HepG2 (cell line): ENCODE results near the gene DYNC2LI1. TPM values are rescaled to one million over a fixed set of nuclear protein-coding genes. Genes with fewer than 3 reads are reported as not detected.

Experiments
- ATAC-seq: fragments of 200-7000 bp; cut with Tn5 transposase; 3 replicates; pipeline ENCODE4 v1.9.1; 2020; ENCODE audit warnings: mild to moderate bottlenecking, moderate library complexity
- BruUV-seq: library from RNA; stranded (reverse); fragments of 400-500 nt; replicated peaks from 2 replicates; lab custom pipeline; 2021; lab: Mats Ljungman, UMichigan
- CTCF ChIA-PET: fragments of 300-600 bp; formaldehyde crosslinking; extraction: SDS; loops from one replicate; lab custom pipeline; 2021; ENCODE audit warnings: low total read pairs, inconsistent platforms, low intra/inter-chr PET ratio; lab: Yijun Ruan, JAX
- POLR2A ChIA-PET: fragments of 350-600 bp; sonication (Branson Sonifier 250); formaldehyde crosslinking; loops from one replicate; lab custom pipeline; 2020; ENCODE audit warnings: antibody characterized with exemption, inconsistent platforms; lab: Yijun Ruan, JAX
- DNase-seq: peaks from one replicate; pipeline ENCODE4 v3.0.0-alpha.2; 2015; ENCODE audit warnings: low spot score
- FAIRE-seq: peaks from 3 replicates; lab custom pipeline; 2011; peaks lifted over from hg19 to GRCh38; lab: Jason Lieb, UNC
- H2AFZ ChIP-seq: one replicate; pipeline ENCODE4 v1.6.1; 2011; ENCODE audit warnings: low read length, inconsistent platforms
- H3K27ac ChIP-seq: fragments of 300-600 bp; 3 replicates; pipeline ENCODE4 v1.8.0; 2011; ENCODE audit warnings: mixed run types, mild to moderate bottlenecking, mixed read lengths, low read length, inconsistent platforms; ENCODE audit not compliant: insufficient read depth; ENCODE audit errors: extremely low read length
- H3K27me3 ChIP-seq, 2 experiments: fragments of 200-600 bp in 1 of 2; 2 replicates in 1 of 2; 3 replicates in 1 of 2; pipeline versions ENCODE4 v1.6.0 to v1.8.0; 2011; ENCODE audit warnings: low read length in 2 of 2, mild to moderate bottlenecking in 2 of 2, moderate library complexity in 2 of 2, inconsistent platforms in 1 of 2; ENCODE audit not compliant: insufficient read depth in 2 of 2, control insufficient read depth in 1 of 2
- H3K36me3 ChIP-seq, 2 experiments: fragments of 200-600 bp in 1 of 2; replicated peaks in 1 of 2; 2 replicates in 1 of 2; 3 replicates in 1 of 2; pipeline versions ENCODE4 v1.5.1 to v1.8.0; 2011; ENCODE audit warnings: low read length in 2 of 2, inconsistent platforms in 1 of 2; ENCODE audit not compliant: insufficient read depth in 2 of 2, control insufficient read depth in 1 of 2
- H3K4me1 ChIP-seq: 2 replicates; pipeline ENCODE4 v1.5.1; 2012; ENCODE audit warnings: low read length, inconsistent platforms; ENCODE audit not compliant: insufficient read depth
- H3K4me2 ChIP-seq: 2 replicates; pipeline ENCODE4 v1.6.0; 2011; ENCODE audit warnings: low read depth, low read length, inconsistent platforms
- H3K4me3 ChIP-seq, 3 experiments: fragments of 200-600 bp in 1 of 3; sonication (generic), shearing (Covaris generic) in 1 of 3; replicated peaks in 1 of 3; 2 replicates each; pipeline ENCODE4 v1.5.1; 2011 to 2016; ENCODE audit warnings: low read length in 3 of 3, inconsistent platforms in 2 of 3, low read depth in 2 of 3, mild to moderate bottlenecking in 2 of 3, control low read depth in 1 of 3, mixed read lengths in 1 of 3; ENCODE audit not compliant: insufficient read depth in 1 of 3
- H3K79me2 ChIP-seq: one replicate; pipeline ENCODE4 v1.6.1; 2011; ENCODE audit warnings: low read length, inconsistent platforms; ENCODE audit not compliant: insufficient read depth
- H3K9ac ChIP-seq: 2 replicates; pipeline ENCODE4 v1.6.0; 2011; ENCODE audit warnings: mild to moderate bottlenecking, low read depth, low read length, inconsistent platforms; ENCODE audit not compliant: insufficient read depth
- H3K9me3 ChIP-seq: 2 replicates; pipeline ENCODE4 v1.5.1; 2012; ENCODE audit warnings: mild to moderate bottlenecking, low read length
- H4K20me1 ChIP-seq: 2 replicates; pipeline ENCODE4 v1.6.0; 2011; ENCODE audit warnings: inconsistent platforms, mild to moderate bottlenecking, low read length, moderate library complexity; ENCODE audit not compliant: insufficient read depth
- FOXA3 ChIP-seq: IDR thresholded peaks from 2 replicates; pipeline ENCODE4 v1.6.1; 2016; ENCODE audit warnings: missing genetic modification reagents, missing compliant biosample characterization
- HNRNPLL ChIP-seq: fragments of 200-400 bp; formaldehyde crosslinking; IDR thresholded peaks from 2 replicates; pipeline ENCODE4 v1.6.1; 2017; ENCODE audit warnings: mild to moderate bottlenecking, low read depth, low read length; ENCODE audit not compliant: poor library complexity, severe bottlenecking
- HOXA7 ChIP-seq: sonication (generic); formaldehyde crosslinking; IDR thresholded peaks from 2 replicates; pipeline ENCODE4 v1.8.1; 2022; ENCODE audit warnings: mild to moderate bottlenecking, missing genetic modification reagents, moderate library complexity
- KDM6A ChIP-seq: IDR thresholded peaks from 2 replicates; pipeline ENCODE4 v1.6.1; 2016; ENCODE audit warnings: low read depth
- MTF1 ChIP-seq: sonication (generic); formaldehyde crosslinking; IDR thresholded peaks from 2 replicates; pipeline ENCODE4 v1.5.0; 2020; ENCODE audit warnings: missing genetic modification reagents
- SCMH1 ChIP-seq: sonication (generic); formaldehyde crosslinking; IDR thresholded peaks from 2 replicates; pipeline ENCODE4 v1.9.0; 2021; ENCODE audit warnings: missing genetic modification reagents, mild to moderate bottlenecking, borderline replicate concordance
- SOX13 ChIP-seq, 3 experiments: fragments of 450-650 bp in 1 of 3; sonication (generic) in 1 of 3; formaldehyde crosslinking in 1 of 3; IDR thresholded peaks in 2 of 3; conservative IDR thresholded peaks in 1 of 3; 2 replicates each; pipeline versions ENCODE4 v1.5.0 to v1.6.1; 2016 to 2020; ENCODE audit warnings: antibody characterized with exemption in 1 of 3, mild to moderate bottlenecking in 1 of 3, missing compliant biosample characterization in 1 of 3, missing genetic modification reagents in 1 of 3, moderate library complexity in 1 of 3
- ZBTB8A ChIP-seq: sonication (generic); formaldehyde crosslinking; IDR thresholded peaks from 2 replicates; pipeline ENCODE4 v1.4.0; 2020; ENCODE audit warnings: mild to moderate bottlenecking, low read depth, missing genetic modification reagents, borderline replicate concordance
- ZFP36 ChIP-seq: fragments of 150-350 bp; IDR thresholded peaks from 2 replicates; pipeline ENCODE4 v1.6.1; 2018; ENCODE audit warnings: borderline replicate concordance, low read length, low read depth; ENCODE audit not compliant: partially characterized antibody
- ZNF12 ChIP-seq: sonication (generic); formaldehyde crosslinking; IDR thresholded peaks from 2 replicates; pipeline ENCODE4 v1.5.0; 2020; ENCODE audit warnings: missing genetic modification reagents
- ZNF329 ChIP-seq: sonication (generic); formaldehyde crosslinking; IDR thresholded peaks from 2 replicates; pipeline ENCODE4 v1.9.0; 2021; ENCODE audit warnings: low read depth, mild to moderate bottlenecking, missing genetic modification reagents
- ZNF337 ChIP-seq: sonication (generic); formaldehyde crosslinking; IDR thresholded peaks from 2 replicates; pipeline ENCODE4 v1.5.1; 2020; ENCODE audit warnings: missing genetic modification reagents, low read depth, mild to moderate bottlenecking, borderline replicate concordance
- ZNF468 ChIP-seq: sonication (generic); formaldehyde crosslinking; IDR thresholded peaks from 2 replicates; pipeline ENCODE4 v1.8.0; 2022; ENCODE audit warnings: mild to moderate bottlenecking, moderate library complexity, missing genetic modification reagents
- ZNF7 ChIP-seq: IDR thresholded peaks from 2 replicates; pipeline ENCODE4 v1.6.1; 2016; ENCODE audit warnings: missing biosample characterization, missing genetic modification reagents
- ZNF709 ChIP-seq: sonication (generic); formaldehyde crosslinking; IDR thresholded peaks from 2 replicates; pipeline ENCODE4 v1.5.0; 2020; ENCODE audit warnings: mild to moderate bottlenecking, missing genetic modification reagents
- WGBS: methylation state at CpG from one replicate; pipeline ENCODE4 v1.1.6; 2017; ENCODE audit warnings: low lambda C conversion rate; 5-methylcytosine and 5-hydroxymethylcytosine counted together
- in situ Hi-C: cut with HindIII; loops from 2 replicates; pipeline ENCODE4 v1.10.0; 2017; ENCODE audit warnings: low pct_unique_long_range_greater_than_20kb; ENCODE audit not compliant: extremely low pct_ligation_motif_present
- intact Hi-C: fragments of 100-400 bp; cut with micrococcal nuclease; formaldehyde crosslinking; loops from one replicate; pipeline ENCODE4 v1.10.0; 2022; ENCODE audit not compliant: unreplicated experiment
- polyA plus RNA-seq, 8 experiments: library from polyadenylated mRNA; depleted of rRNA in 3 of 8; stranded (reverse) in 7 of 8; unstranded in 1 of 8; fragments of >200 nt; fragmentation: Illumina TruSeq in 4 of 8; extraction: Trizol in 4 of 8; gene quantifications; 2 replicates each; pipeline versions ENCODE4 v1.2.1 to v1.2.3, GENCODE V29; 2011 to 2016; ENCODE audit warnings: low read depth in 4 of 8, missing spikeins in 1 of 8, mixed read lengths in 1 of 8; ENCODE audit not compliant: insufficient read depth in 1 of 8
- total RNA-seq, 5 experiments: library from RNA; depleted of rRNA; stranded (reverse); fragments of >200 nt; fragmentation: Illumina TruSeq; extraction: Trizol; gene quantifications; 2 replicates each; pipeline ENCODE4 v1.2.3, GENCODE V29; 2016; ENCODE audit warnings: low read depth in 1 of 5
- TF ChIP-seq, protein P1 (sequence below): sonication (generic); formaldehyde crosslinking; conservative IDR thresholded peaks from 2 replicates; pipeline ENCODE4 v1.4.0; 2020; ENCODE audit warnings: missing genetic modification reagents
- TF ChIP-seq, protein P2 (sequence below): sonication (generic); formaldehyde crosslinking; IDR thresholded peaks from 2 replicates; pipeline ENCODE4 v1.4.0; 2020; ENCODE audit warnings: mild to moderate bottlenecking, missing genetic modification reagents
- TF ChIP-seq, protein P3 (sequence below): sonication (generic); formaldehyde crosslinking; IDR thresholded peaks from 2 replicates; pipeline ENCODE4 v1.5.0; 2020; ENCODE audit warnings: missing genetic modification reagents
- TF ChIP-seq, protein P4 (sequence below): IDR thresholded peaks from 2 replicates; pipeline ENCODE4 v1.6.1; 2016; ENCODE audit warnings: low read depth, borderline replicate concordance

DYNC2LI1 gene
- total and polyA plus RNA-seq, 2 of the 13 experiments (the other 11 are each of a cell fraction or from before 2014, with no cell fraction given) = 16.9 to 23.2 TPM

DNA sequence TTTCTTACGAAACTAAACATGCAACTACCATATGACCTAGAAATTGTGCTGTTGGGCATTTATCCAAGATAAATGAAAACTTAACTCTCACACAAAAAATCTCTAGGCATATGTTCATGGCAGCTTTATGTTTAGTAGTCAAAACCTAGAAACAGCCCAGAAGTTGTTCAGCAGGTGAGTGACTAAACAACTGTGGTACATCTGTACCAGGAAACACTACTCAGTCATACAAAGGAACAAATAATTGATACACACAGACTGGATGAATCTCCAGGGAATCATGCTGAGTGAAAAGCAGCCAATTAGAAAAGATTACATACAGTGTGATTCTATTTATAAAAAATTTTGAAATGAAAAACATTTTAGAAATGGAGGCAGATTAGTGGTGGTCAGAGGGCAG is 29.3 kb downstream of the DYNC2LI1 start:
- ChIA-PET POLR2A (no interaction called here), CTCF (no interaction called here)
- TF ChIP-seq ZFP36 (no peak), ZNF7 (CRISPR knock-in tag) (no peak), ZBTB8A (CRISPR knock-in tag) (no peak), ZNF12 (no peak), ZNF329 (CRISPR knock-in tag) (no peak), SCMH1 (no peak), ZNF337 (CRISPR knock-in tag) (no peak), HOXA7 (CRISPR knock-in tag) (no peak), ZNF709 (CRISPR knock-in tag) (no peak), HNRNPLL (no peak), MTF1 (CRISPR knock-in tag) (no peak), FOXA3 (CRISPR knock-in tag) (no peak), KDM6A (CRISPR knock-in tag) (no peak), SOX13 (IDR thresholded peaks at IDR 0.05) (no peak), SOX13 (CRISPR knock-in tag; conservative IDR thresholded peaks at IDR 0.05 in 1 of 2, IDR thresholded peaks at IDR 0.05 in 1 of 2) (no peak), ZNF468 (CRISPR knock-in tag) (no peak)
- TF ChIP-seq, protein P1, sequence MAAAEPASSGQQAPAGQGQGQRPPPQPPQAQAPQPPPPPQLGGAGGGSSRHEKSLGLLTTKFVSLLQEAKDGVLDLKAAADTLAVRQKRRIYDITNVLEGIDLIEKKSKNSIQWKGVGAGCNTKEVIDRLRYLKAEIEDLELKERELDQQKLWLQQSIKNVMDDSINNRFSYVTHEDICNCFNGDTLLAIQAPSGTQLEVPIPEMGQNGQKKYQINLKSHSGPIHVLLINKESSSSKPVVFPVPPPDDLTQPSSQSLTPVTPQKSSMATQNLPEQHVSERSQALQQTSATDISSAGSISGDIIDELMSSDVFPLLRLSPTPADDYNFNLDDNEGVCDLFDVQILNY = no peak
- TF ChIP-seq, protein P2, sequence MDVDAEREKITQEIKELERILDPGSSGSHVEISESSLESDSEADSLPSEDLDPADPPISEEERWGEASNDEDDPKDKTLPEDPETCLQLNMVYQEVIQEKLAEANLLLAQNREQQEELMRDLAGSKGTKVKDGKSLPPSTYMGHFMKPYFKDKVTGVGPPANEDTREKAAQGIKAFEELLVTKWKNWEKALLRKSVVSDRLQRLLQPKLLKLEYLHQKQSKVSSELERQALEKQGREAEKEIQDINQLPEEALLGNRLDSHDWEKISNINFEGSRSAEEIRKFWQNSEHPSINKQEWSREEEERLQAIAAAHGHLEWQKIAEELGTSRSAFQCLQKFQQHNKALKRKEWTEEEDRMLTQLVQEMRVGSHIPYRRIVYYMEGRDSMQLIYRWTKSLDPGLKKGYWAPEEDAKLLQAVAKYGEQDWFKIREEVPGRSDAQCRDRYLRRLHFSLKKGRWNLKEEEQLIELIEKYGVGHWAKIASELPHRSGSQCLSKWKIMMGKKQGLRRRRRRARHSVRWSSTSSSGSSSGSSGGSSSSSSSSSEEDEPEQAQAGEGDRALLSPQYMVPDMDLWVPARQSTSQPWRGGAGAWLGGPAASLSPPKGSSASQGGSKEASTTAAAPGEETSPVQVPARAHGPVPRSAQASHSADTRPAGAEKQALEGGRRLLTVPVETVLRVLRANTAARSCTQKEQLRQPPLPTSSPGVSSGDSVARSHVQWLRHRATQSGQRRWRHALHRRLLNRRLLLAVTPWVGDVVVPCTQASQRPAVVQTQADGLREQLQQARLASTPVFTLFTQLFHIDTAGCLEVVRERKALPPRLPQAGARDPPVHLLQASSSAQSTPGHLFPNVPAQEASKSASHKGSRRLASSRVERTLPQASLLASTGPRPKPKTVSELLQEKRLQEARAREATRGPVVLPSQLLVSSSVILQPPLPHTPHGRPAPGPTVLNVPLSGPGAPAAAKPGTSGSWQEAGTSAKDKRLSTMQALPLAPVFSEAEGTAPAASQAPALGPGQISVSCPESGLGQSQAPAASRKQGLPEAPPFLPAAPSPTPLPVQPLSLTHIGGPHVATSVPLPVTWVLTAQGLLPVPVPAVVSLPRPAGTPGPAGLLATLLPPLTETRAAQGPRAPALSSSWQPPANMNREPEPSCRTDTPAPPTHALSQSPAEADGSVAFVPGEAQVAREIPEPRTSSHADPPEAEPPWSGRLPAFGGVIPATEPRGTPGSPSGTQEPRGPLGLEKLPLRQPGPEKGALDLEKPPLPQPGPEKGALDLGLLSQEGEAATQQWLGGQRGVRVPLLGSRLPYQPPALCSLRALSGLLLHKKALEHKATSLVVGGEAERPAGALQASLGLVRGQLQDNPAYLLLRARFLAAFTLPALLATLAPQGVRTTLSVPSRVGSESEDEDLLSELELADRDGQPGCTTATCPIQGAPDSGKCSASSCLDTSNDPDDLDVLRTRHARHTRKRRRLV (CRISPR knock-in tag) = no peak
- TF ChIP-seq, protein P3, sequence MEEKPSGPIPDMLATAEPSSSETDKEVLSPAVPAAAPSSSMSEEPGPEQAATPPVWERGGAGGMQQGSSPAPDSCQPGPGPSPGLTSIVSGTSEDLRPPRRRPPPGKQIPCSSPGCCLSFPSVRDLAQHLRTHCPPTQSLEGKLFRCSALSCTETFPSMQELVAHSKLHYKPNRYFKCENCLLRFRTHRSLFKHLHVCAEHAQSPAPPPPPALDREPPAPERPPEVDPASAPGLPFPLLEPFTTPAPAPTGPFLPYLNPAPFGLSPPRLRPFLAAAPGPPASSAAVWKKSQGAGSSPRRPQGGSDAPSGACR = no peak
- TF ChIP-seq, protein P4, sequence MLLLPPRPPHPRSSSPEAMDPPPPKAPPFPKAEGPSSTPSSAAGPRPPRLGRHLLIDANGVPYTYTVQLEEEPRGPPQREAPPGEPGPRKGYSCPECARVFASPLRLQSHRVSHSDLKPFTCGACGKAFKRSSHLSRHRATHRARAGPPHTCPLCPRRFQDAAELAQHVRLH (CRISPR knock-in tag) = no peak
- intact Hi-C loops (no loop called here), in situ Hi-C loops (no loop called here)
- no peak overlapping the region for H3K4me2 ChIP-seq
- H3K9me3 ChIP-seq = no peaks in the 10 kb centered on the region
- DNase-seq (no peak), FAIRE-seq (no peak), ATAC-seq (no peak)
- H3K4me3 ChIP-seq = no peak overlapping the region
- H2AFZ ChIP-seq = no peak overlapping the region
- H3K79me2 ChIP-seq = no peaks in the 10 kb centered on the region
- peaks cover 66% of the 10 kb centered on the region for H3K4me1 ChIP-seq
- 100% methylated on average over 1 of the region's 1 CpG for WGBS
- no peak overlapping the region for H3K27ac ChIP-seq
- BruUV-seq = no TSS peak
- no peaks in the 10 kb centered on the region for H3K36me3 ChIP-seq
- H3K9ac ChIP-seq = no peak overlapping the region
- H3K27me3 ChIP-seq = no peaks in the 10 kb centered on the region
- no peaks in the 10 kb centered on the region for H4K20me1 ChIP-seq
